ENCODE data around the gene IGFBPL1. TPM values are rescaled to one million over a fixed set of nuclear protein-coding genes. Genes with fewer than 3 reads are reported as not detected.

IGFBPL1 gene
- total and polyA plus RNA-seq, 2 of the 13 experiments (the other 11 are each of a cell fraction or from before 2014, with no cell fraction given), result 0.24 TPM; not detected in 1

- TF ChIP-seq, protein P1, sequence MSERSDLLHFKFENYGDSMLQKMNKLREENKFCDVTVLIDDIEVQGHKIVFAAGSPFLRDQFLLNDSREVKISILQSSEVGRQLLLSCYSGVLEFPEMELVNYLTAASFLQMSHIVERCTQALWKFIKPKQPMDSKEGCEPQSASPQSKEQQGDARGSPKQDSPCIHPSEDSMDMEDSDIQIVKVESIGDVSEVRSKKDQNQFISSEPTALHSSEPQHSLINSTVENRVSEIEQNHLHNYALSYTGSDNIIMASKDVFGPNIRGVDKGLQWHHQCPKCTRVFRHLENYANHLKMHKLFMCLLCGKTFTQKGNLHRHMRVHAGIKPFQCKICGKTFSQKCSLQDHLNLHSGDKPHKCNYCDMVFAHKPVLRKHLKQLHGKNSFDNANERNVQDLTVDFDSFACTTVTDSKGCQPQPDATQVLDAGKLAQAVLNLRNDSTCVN (CRISPR knock-in tag; IDR thresholded peaks at IDR 0.05; ENCODE audit: borderline replicate concordance), result peak; percentile 78; the same call in 1 of the 2 replicates
- TF ChIP-seq HDAC6 (IDR thresholded peaks at IDR 0.05; ENCODE audit: low read depth, low read length) (no peak), ZNF790 (CRISPR knock-in tag; IDR thresholded peaks at IDR 0.05; ENCODE audit: borderline replicate concordance) (no peak), FOXO1 (CRISPR knock-in tag; IDR thresholded peaks at IDR 0.05) (peak; percentile 53; the same call in 1 of the 2 replicates), NFKB2 (CRISPR knock-in tag; IDR thresholded peaks at IDR 0.05; ENCODE audit: borderline replicate concordance) (peak; percentile 91), HNRNPH1 (optimal IDR thresholded peaks at IDR 0.05; ENCODE audit: low read depth, low read length) (no peak), NKX3-1 (CRISPR knock-in tag; IDR thresholded peaks at IDR 0.05) (peak; percentile 73; the same call in 1 of the 2 replicates), RBM39 (IDR thresholded peaks at IDR 0.05; ENCODE audit: low read depth, low read length, poor library complexity, severe bottlenecking) (peak; percentile 83), ZNF713 (CRISPR knock-in tag; IDR thresholded peaks at IDR 0.05) (no peak), GPN1 (CRISPR knock-in tag; IDR thresholded peaks at IDR 0.05; ENCODE audit: borderline replicate concordance) (no peak), NBN (conservative IDR thresholded peaks at IDR 0.05) (no peak), MAZ (IDR thresholded peaks at IDR 0.05; ENCODE audit: borderline replicate concordance, low read depth, low read length) (peak; percentile 28; the same call in 1 of the 2 replicates), MAZ (CRISPR knock-in tag; IDR thresholded peaks at IDR 0.05; ENCODE audit: low read depth) (no peak; the same call in 1 of the 2 replicates), IKZF5 (CRISPR knock-in tag; IDR thresholded peaks at IDR 0.05) (peak; percentile 90), TEAD3 (CRISPR knock-in tag; optimal IDR thresholded peaks at IDR 0.05; ENCODE audit: borderline replicate concordance) (no peak), PRPF4 (IDR thresholded peaks at IDR 0.05; ENCODE audit: low read depth, low read length, poor library complexity, severe bottlenecking) (no peak), AKNA (CRISPR knock-in tag; IDR thresholded peaks at IDR 0.05; ENCODE audit: borderline replicate concordance) (no peak), ZZZ3 (CRISPR knock-in tag; IDR thresholded peaks at IDR 0.05; ENCODE audit: borderline replicate concordance) (no peak), ZNF383 (CRISPR knock-in tag; IDR thresholded peaks at IDR 0.05; ENCODE audit: borderline replicate concordance) (peak; percentile 48; the same call in 1 of the 2 replicates)
- TF ChIP-seq, protein P2, sequence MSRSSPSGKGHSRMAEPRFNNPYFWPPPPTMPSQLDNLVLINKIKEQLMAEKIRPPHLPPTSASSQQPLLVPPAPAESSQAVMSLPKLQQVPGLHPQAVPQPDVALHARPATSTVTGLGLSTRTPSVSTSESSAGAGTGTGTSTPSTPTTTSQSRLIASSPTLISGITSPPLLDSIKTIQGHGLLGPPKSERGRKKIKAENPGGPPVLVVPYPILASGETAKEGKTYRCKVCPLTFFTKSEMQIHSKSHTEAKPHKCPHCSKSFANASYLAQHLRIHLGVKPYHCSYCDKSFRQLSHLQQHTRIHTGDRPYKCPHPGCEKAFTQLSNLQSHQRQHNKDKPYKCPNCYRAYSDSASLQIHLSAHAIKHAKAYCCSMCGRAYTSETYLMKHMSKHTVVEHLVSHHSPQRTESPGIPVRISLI (CRISPR knock-in tag; IDR thresholded peaks at IDR 0.05; ENCODE audit: borderline replicate concordance), result no peak
Measured at GRCh38 chr9:38392235-38393127, 31.8 kb downstream of the IGFBPL1 start, which contains the start of gene ALDH1B1 (continued).

All from HepG2 (cell line).